ENCODE results near the gene SLC49A3. TPM values are rescaled to one million over a fixed set of nuclear protein-coding genes. Genes with fewer than 3 reads are reported as not detected.
"Not testable (repeated sequence)": the region's sequence is repeated elsewhere in the genome, so short reads cannot be mapped to it uniquely, and the experiment has no call there.

SLC49A3 gene
- total RNA-seq, 2 experiments from 2014 or later, result 0.23 TPM; not detected in 1

GRCh38 chr4:674172-675035 lies 14.5 kb downstream of the SLC49A3 start, which contains the start of the genes ATP5ME and MYL5:
TSS of gene ATP5ME (minus strand) at chr4:674276. CDS start at chr4:674247, 29 bp downstream.
TSS of gene MYL5 (plus strand) at chr4:674542. CDS start at chr4:678027, 3,485 bp downstream.
- Mint-ChIP-seq H3K27me3 (no peaks in the 10 kb centered on the region), H3K9me3 (no peaks in the 10 kb centered on the region), H3K27ac (peak within 1 kb of the TSS; percentile 85), H3K4me1 (ENCODE audit: low read depth) (peaks cover 13% of the 10 kb centered on the region), H3K36me3 (ENCODE audit: low read depth) (peaks cover 22% of the 10 kb centered on the region), H3K4me3 (peak within 1 kb of the TSS; percentile 84)
- intact Hi-C loops (cut with micrococcal nuclease), result no loop called here
- DNase-seq (peak; percentile 97), ATAC-seq (peak; percentile 92)
- POLR2A ChIA-PET, result interaction anchor here (0.6 to 3.4 kb wide), 5 partner anchors 10 to 596 kb away, joined by 3 to 34 read pairs (median 3); no protein-coding TSS in a partner anchor
- TF ChIP-seq, protein P1, sequence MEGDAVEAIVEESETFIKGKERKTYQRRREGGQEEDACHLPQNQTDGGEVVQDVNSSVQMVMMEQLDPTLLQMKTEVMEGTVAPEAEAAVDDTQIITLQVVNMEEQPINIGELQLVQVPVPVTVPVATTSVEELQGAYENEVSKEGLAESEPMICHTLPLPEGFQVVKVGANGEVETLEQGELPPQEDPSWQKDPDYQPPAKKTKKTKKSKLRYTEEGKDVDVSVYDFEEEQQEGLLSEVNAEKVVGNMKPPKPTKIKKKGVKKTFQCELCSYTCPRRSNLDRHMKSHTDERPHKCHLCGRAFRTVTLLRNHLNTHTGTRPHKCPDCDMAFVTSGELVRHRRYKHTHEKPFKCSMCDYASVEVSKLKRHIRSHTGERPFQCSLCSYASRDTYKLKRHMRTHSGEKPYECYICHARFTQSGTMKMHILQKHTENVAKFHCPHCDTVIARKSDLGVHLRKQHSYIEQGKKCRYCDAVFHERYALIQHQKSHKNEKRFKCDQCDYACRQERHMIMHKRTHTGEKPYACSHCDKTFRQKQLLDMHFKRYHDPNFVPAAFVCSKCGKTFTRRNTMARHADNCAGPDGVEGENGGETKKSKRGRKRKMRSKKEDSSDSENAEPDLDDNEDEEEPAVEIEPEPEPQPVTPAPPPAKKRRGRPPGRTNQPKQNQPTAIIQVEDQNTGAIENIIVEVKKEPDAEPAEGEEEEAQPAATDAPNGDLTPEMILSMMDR (IDR thresholded peaks at IDR 0.05), result peak; percentile 78
- CTCF ChIA-PET, result interaction anchor here (0.7 to 1.6 kb wide), 9 partner anchors 8 to 430 kb away, joined by 3 to 6 read pairs (median 3); no protein-coding TSS in a partner anchor

GRCh38 chr4:673349-674091 lies 15.4 kb downstream of the SLC49A3 start:
- ATAC-seq (no peak), DNase-seq (no peak)
- H3K4me3 Mint-ChIP-seq, result peak overlapping the region; percentile 84
- H3K27ac Mint-ChIP-seq, result peak overlapping the region; percentile 84
- no peaks in the 10 kb centered on the region for H3K9me3 Mint-ChIP-seq
- H3K4me1 Mint-ChIP-seq (ENCODE audit: low read depth), result peaks cover 13% of the 10 kb centered on the region
- TF ChIP-seq, protein P1 (IDR thresholded peaks at IDR 0.05), result no peak
- POLR2A ChIA-PET, result interaction anchor here (1.3 to 3.4 kb wide), 2 partner anchors 9 to 73 kb away, joined by 3 to 34 read pairs; no protein-coding TSS in a partner anchor
- peaks cover 22% of the 10 kb centered on the region for H3K36me3 Mint-ChIP-seq (ENCODE audit: low read depth)
- H3K27me3 Mint-ChIP-seq, result no peaks in the 10 kb centered on the region
- CTCF ChIA-PET, result interaction anchor here (0.7 to 1.6 kb wide), 8 partner anchors 7 to 429 kb away, joined by 3 to 6 read pairs (median 3); no protein-coding TSS in a partner anchor
- intact Hi-C loops (cut with micrococcal nuclease), result no loop called here

GRCh38 chr4:671769-672168 lies 17.2 kb downstream of the SLC49A3 start:
- ATAC-seq, result no peak
- intact Hi-C loops (cut with micrococcal nuclease), result no loop called here
- DNase-seq, result no peak
- TF ChIP-seq, protein P1 (IDR thresholded peaks at IDR 0.05), result no peak
- ChIA-PET POLR2A (interaction anchor here (0.9 to 1.6 kb wide), 3 partner anchors 16 to 164 kb away, joined by 3 to 5 read pairs (median 4); no protein-coding TSS in a partner anchor), CTCF (interaction anchor here (1.5 to 1.7 kb wide), 3 partner anchors 12 to 69 kb away, joined by 4 to 6 read pairs (median 4); no protein-coding TSS in a partner anchor)
- H3K4me3 Mint-ChIP-seq, result peak overlapping the region; percentile 41
- no peaks in the 10 kb centered on the region for H3K9me3 Mint-ChIP-seq
- H3K27me3 Mint-ChIP-seq, result no peaks in the 10 kb centered on the region
- H3K27ac Mint-ChIP-seq, result no peak overlapping the region
- peaks cover 22% of the 10 kb centered on the region for H3K36me3 Mint-ChIP-seq (ENCODE audit: low read depth)
- H3K4me1 Mint-ChIP-seq (ENCODE audit: low read depth), result peaks cover 13% of the 10 kb centered on the region

DNA sequence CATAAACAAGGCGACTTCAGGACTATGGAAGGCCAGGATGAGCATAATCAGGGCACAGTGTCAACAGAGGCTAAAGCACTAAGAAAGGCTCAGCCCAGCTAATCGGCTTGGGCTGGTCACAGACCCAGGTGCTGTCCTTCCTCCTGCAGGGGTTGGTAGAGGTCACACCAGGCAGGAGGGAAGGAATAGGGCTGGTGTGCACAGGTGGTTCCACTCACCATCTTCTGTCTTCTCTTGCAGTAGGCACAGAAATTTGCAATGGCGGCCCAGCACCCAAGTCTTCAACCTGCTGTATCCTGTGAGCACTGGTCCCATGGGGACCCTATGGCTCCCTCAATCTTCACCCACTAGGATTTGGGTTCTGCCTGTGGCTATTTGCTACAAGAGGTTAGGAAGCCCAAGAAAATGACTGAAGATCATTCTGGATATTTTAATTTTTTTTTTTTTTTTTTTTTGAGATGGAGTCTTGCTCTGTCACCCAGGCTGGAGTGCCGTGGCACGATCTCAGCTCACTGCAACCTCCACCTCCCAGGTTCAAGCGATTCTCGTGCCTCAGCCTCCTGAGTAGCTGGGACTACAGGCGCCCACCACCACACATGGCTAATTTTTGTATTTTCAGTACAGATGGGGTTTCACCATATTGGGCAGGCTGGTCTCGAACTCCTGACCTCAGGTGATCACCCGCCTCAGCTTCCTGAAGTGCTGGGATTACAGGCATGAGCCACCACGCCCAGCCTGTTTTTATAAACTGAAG lies 19.0 kb downstream of the SLC49A3 start:
- H3K27me3 Mint-ChIP-seq; H3K9me3 Mint-ChIP-seq; ATAC-seq; POLR2A ChIA-PET; H3K27ac Mint-ChIP-seq; DNase-seq; intact Hi-C loops (cut with micrococcal nuclease); CTCF ChIA-PET; H3K4me3 Mint-ChIP-seq: not testable (repeated sequence)
- peaks cover 22% of the 10 kb centered on the region for H3K36me3 Mint-ChIP-seq (ENCODE audit: low read depth)
- peaks cover 13% of the 10 kb centered on the region for H3K4me1 Mint-ChIP-seq (ENCODE audit: low read depth)

GRCh38 chr4:668219-668618 lies 20.7 kb downstream of the SLC49A3 start:
- ATAC-seq; H3K27ac Mint-ChIP-seq; H3K4me3 Mint-ChIP-seq; intact Hi-C loops (cut with micrococcal nuclease); H3K27me3 Mint-ChIP-seq; H3K9me3 Mint-ChIP-seq; DNase-seq; CTCF ChIA-PET; POLR2A ChIA-PET: not testable (repeated sequence)
- Mint-ChIP-seq H3K36me3 (ENCODE audit: low read depth) (peaks cover 22% of the 10 kb centered on the region), H3K4me1 (ENCODE audit: low read depth) (peaks cover 18% of the 10 kb centered on the region)

All from activated CD8-positive, alpha-beta T cell treated with anti-CD3 and anti-CD28 coated beads for 36 hours (primary cell).